ENCODE results near the gene NOL7. TPM values are rescaled to one million over a fixed set of nuclear protein-coding genes. Genes with fewer than 3 reads are reported as not detected.

NOL7 gene
- total RNA-seq, 1 donor from 2014 or later, result 18.0 TPM

DNA sequence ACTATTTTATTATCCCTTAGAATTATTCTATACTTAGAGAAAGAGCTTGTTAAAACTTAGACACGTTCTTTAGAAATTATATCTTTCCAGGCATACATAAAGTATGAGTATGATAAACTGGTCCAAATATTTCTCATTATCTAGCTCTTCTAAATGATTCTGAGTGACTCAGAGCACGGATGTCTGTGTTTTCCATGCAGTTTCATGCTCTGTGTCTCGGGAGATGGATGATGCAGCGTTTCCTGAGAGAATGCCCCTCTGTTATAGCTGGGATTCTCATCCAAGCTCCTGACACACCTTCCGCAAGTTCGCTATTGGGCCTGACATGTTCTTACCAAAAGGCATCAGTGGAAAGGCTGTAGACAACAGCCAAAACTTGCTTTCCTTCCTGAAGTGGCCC lies 21.4 kb upstream of the NOL7 start:
- DNase-seq (ENCODE audit: low spot score) (no peak), ATAC-seq (no peak)

- DNase-seq (ENCODE audit: low spot score) (no peak), ATAC-seq (no peak)
Observed at GRCh38 chr6:13597073-13597472, 18.1 kb upstream of the NOL7 start.

GRCh38 chr6:13600036-13600435 lies 15.1 kb upstream of the NOL7 start:
- DNase-seq (ENCODE audit: low spot score) (no peak), ATAC-seq (no peak)

DNA sequence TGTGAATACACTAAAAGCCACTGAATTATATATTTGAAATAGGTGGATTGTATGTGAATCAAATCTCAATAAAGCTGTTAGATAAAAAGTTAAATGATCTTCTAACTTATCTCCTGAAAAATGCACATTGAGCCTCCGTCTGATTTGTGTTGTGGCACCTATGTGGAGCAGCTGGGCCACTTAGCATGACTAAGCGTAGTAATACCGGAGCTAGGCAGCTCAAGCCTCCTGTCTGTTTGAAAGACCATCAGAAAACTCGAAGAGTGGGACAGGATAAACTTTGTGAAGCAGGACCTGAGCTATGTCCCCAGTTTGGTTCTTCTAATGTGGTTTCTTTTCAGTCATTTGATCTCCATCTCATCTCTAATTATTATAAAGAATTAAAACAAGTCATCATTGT lies 11.0 kb upstream of the NOL7 start:
- ATAC-seq (no peak), DNase-seq (ENCODE audit: low spot score) (no peak)

- DNase-seq (ENCODE audit: low spot score), result no peak
- ATAC-seq, result no peak
Observed at GRCh38 chr6:13604546-13605416, 10.4 kb upstream of the NOL7 start.

- DNase-seq (ENCODE audit: low spot score) (no peak), ATAC-seq (no peak)
Observed at GRCh38 chr6:13605634-13606033, 9.5 kb upstream of the NOL7 start.

DNA sequence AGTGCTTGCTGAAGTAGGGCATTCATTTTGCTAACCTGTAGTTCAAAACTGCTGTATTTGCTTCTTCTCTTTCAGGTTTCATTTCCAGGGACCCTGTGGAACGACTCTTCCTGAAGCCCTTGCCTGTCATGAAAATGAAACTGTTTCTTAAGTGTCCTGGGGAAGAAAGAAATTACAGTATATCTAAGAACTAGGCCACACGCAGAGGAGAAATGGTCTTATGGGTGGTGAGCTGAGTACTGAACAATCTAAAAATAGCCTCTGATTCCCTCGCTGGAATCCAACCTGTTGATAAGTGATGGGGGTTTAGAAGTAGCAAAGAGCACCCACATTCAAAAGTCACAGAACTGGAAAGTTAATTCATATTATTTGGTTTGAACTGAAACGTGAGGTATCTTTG lies 3.4 kb upstream of the NOL7 start:
- no peak for DNase-seq (ENCODE audit: low spot score)
- ATAC-seq, result no peak

- no peak for ATAC-seq
- DNase-seq (ENCODE audit: low spot score), result no peak
Observed at GRCh38 chr6:13613029-13613594, 2.0 kb upstream of the NOL7 start.

DNA sequence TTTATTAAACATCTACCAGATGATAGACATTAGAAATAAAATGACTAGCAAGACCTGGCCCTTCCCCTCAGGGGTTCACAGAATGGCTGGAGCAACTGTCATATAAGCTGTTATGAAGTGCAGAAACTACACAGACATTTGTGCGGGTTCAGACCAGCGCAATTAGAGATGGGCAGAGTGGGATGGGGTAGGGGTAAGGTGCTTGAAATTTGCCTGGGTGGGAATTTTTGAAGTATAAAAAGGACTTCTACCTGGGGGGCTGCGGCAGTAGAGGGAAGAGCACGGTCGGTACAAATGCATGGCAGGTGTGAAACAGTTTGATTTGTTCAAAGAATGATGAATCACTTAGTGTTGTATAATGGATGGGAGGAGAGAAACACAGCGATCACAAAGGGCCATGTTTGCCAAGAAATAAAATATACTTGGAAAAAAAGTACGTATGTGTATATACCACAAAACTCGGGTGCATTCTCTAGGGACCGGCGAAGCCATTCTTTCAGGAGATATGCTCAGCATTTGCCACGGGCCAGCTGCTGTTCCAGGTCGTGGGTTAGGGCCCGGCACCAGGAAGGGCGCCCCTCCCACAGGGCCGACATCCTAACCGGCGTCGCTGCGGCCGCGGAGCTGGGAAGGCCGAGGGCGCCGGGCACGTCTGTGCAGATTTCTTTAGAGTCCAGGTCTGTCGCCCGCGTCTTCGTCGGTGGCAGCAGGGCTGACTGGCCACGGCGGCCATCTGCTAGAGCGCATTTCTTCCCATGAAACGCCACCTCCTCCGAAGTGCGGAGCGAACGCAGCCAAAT lies 809 bp upstream of the NOL7 start:
- DNase-seq (ENCODE audit: low spot score) (peak; percentile 71), ATAC-seq (peak; percentile 68)

- ATAC-seq, result peak; percentile 53
- peak; percentile 58 for DNase-seq (ENCODE audit: low spot score)
Observed at GRCh38 chr6:13615792-13616120, 621 bp downstream of the NOL7 start.

DNA sequence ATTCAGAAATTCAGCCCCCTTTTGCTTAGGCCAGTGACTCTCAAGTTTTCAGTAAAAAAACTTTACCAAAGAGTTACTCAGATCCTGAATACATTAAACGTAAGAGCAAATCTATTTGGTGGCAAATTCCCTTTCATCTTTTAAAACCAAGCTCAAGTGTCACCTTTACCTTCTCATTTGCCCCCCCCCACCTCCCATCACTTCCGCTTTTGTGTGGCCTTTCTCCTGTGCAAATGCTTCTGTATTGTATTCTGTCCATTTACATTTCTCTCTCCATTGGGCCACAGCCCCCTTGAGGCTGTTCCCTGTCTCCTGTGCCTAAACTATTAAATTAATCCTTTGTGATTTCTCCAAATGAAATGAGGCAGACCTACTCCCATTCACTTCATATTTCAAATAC lies 1.9 kb downstream of the NOL7 start:
- no peak for DNase-seq (ENCODE audit: low spot score)

DNA sequence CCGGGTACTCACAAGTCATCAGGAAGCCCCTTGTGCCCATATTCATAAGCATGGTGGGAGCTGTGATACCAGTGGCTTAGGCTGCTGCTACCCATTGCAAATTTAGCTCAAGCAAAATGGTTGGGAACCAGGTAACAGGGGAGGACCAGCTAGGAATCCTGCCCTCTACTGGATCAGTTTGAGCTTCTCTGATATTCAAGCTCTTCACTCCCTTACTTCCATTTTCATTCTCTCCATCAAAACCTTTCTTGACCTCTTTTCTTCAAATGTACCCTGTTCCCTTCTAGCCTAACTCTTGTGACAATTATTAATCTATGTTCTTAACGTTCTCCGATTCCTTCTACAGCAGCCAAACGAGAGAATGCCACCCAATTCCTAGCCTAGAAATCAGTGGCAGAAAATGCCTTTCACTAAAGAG lies 9.7 kb downstream of the NOL7 start:
- no peak for DNase-seq (ENCODE audit: low spot score)
- peak; percentile 81 for ATAC-seq

More for the DNA sequence above, 1.9 kb downstream of the NOL7 start:
- no peak for ATAC-seq

- ATAC-seq (no peak), DNase-seq (ENCODE audit: low spot score) (no peak)
Observed at GRCh38 chr6:13629459-13630116, 14.5 kb downstream of the NOL7 start.

DNA sequence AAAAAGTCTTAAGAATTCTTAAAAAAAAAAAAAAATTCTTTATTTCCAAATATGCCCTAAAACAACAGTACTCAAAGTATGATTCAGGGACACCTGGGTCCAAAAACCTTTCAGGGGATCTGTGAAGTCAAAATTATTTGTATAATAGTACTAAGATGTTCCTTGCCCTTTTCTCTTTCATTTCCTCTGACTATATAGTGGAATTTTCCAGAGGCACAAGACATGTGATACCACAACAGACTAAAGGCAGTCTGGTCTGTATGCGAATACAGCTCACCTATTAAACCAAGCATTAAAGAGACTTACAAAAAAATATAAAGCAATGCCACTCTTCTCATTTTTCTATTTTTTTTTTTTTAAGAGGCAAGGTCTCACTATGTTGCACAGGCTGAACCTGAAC lies 15.4 kb downstream of the NOL7 start:
- DNase-seq (ENCODE audit: low spot score), result no peak
- ATAC-seq, result no peak

DNA sequence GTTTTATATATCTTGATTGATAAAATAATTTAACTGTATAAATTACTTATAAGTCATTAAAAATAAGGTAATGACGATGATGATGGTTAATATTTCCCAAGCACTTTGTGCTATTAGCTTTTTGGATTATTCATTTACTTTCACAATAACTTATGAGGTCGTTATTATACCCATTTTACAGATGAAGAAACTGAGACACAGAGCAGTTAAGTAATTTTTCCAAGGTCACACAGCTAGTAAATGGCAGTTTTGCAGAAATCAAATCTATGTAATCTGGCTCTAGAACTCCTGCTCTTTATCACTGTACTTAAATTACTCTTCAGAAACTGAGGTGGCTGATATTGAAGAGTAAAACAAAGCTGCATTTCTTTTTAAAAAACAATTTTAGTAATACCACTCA lies 18.2 kb downstream of the NOL7 start:
- no peak for ATAC-seq
- DNase-seq (ENCODE audit: low spot score), result no peak

- DNase-seq (ENCODE audit: low spot score) (no peak), ATAC-seq (no peak)
Observed at GRCh38 chr6:13635948-13636658, 21.0 kb downstream of the NOL7 start.

DNA sequence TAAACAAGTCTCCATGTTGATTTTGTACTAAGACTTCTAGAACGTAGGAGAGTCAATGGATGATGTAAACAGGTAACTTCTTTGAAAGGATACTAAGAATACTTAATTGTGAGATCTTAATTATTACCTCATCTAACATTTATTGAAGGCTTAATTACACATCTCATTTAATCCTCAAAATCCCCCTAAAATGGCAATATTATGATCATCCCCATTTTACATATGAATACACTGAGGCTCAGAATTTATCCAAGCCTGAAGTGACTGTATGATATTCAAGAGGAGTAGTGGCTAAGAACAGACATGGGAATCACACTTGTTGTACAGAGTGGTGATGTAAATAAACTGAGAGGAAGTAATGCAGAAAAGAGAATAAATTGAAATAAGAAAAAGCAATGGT lies 22.9 kb downstream of the NOL7 start:
- no peak for ATAC-seq

GRCh38 chr6:13638626-13639025 lies 23.5 kb downstream of the NOL7 start:
- DNase-seq (ENCODE audit: low spot score) (no peak), ATAC-seq (no peak)

More for the DNA sequence above, 22.9 kb downstream of the NOL7 start:
- no peak for DNase-seq (ENCODE audit: low spot score)

DNA sequence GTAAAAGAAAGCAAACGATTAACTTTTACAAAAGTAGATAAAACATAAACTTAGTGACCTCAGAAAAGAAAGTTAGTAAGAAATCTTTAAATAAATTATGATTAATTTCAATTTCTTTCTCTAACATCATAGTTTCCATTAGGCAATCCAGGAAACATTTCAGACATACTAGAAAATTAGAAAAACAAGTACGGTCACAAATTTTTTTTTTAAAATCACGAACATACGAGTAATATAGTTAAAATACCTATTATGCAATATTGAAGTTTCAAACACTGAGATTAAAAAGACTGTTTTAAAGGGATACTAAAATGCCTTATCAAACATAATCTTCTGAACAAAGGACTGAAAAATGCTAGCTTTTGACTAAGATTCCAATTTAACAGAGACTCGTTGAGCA lies 26.2 kb downstream of the NOL7 start:
- DNase-seq (ENCODE audit: low spot score), result no peak
- ATAC-seq, result no peak

GRCh38 chr6:13643125-13643524 lies 28.0 kb downstream of the NOL7 start:
- ATAC-seq, result no peak

GRCh38 chr6:13648850-13649249 lies 33.7 kb downstream of the NOL7 start:
- ATAC-seq (no peak), DNase-seq (ENCODE audit: low spot score) (no peak)

More at GRCh38 chr6:13643125-13643524, 28.0 kb downstream of the NOL7 start:
- no peak for DNase-seq (ENCODE audit: low spot score)
